Astrocyte (in vitro differentiated cells and primary cell): Measurements from ENCODE around the gene TMEM221. TPM values are rescaled to one million over a fixed set of nuclear protein-coding genes. Genes with fewer than 3 reads are reported as not detected.

Experiments used
- DNase-seq: peaks from one replicate; pipeline ENCODE4 v3.0.0-alpha.2; 2010; ENCODE audit warnings: low read depth
- FAIRE-seq: peaks from 2 replicates; lab custom pipeline; 2011; peaks lifted over from hg19 to GRCh38; lab: Jason Lieb, UNC
- H2AFZ ChIP-seq: 2 replicates; pipeline ENCODE4 v1.6.0; 2012; ENCODE audit warnings: low read depth, low read length, inconsistent platforms
- H3K27ac ChIP-seq: 2 replicates; pipeline ENCODE4 v1.5.1; 2011; ENCODE audit warnings: low read depth, low read length, inconsistent platforms
- H3K27me3 ChIP-seq: 2 replicates; pipeline ENCODE4 v1.6.0; 2011; ENCODE audit warnings: low read length, inconsistent platforms; ENCODE audit not compliant: insufficient read depth
- H3K36me3 ChIP-seq: 2 replicates; pipeline ENCODE4 v1.5.1; 2011; ENCODE audit warnings: low read length, inconsistent platforms; ENCODE audit not compliant: insufficient read depth
- H3K4me1 ChIP-seq: 2 replicates; pipeline ENCODE4 v1.5.1; 2011; ENCODE audit warnings: low read length, inconsistent platforms; ENCODE audit not compliant: insufficient read depth
- H3K4me2 ChIP-seq: 2 replicates; pipeline ENCODE4 v1.6.0; 2012; ENCODE audit warnings: low read length, inconsistent platforms
- H3K4me3 ChIP-seq: 2 replicates; pipeline ENCODE4 v1.5.1; 2011; ENCODE audit warnings: low read depth, mild to moderate bottlenecking, low read length, inconsistent platforms; ENCODE audit not compliant: insufficient read depth
- H3K79me2 ChIP-seq: 2 replicates; pipeline ENCODE4 v1.6.0; 2012; ENCODE audit warnings: mild to moderate bottlenecking, low read length, inconsistent platforms; ENCODE audit not compliant: insufficient read depth
- H3K9ac ChIP-seq: 2 replicates; pipeline ENCODE4 v1.6.0; 2012; ENCODE audit warnings: mild to moderate bottlenecking, low read length, inconsistent platforms
- H3K9me3 ChIP-seq: 2 replicates; pipeline ENCODE4 v1.5.1; 2012; ENCODE audit warnings: low read depth, mild to moderate bottlenecking, low read length, inconsistent platforms; ENCODE audit not compliant: insufficient read depth
- H4K20me1 ChIP-seq: 2 replicates; pipeline ENCODE4 v1.6.0; 2012; ENCODE audit warnings: low read length, inconsistent platforms; ENCODE audit not compliant: insufficient read depth
- H3K27ac Mint-ChIP-seq: one replicate; pipeline ENCODE4 v1.8.0; 2021; ENCODE audit warnings: mild to moderate bottlenecking, mixed read lengths; ENCODE audit not compliant: unreplicated experiment
- H3K27me3 Mint-ChIP-seq: one replicate; pipeline ENCODE4 v1.8.0; 2021; ENCODE audit warnings: low read depth, mixed read lengths; ENCODE audit not compliant: unreplicated experiment
- H3K36me3 Mint-ChIP-seq: one replicate; pipeline ENCODE4 v1.8.0; 2021; ENCODE audit warnings: low read depth, mixed read lengths; ENCODE audit not compliant: unreplicated experiment
- H3K4me1 Mint-ChIP-seq: one replicate; pipeline ENCODE4 v1.8.0; 2021; ENCODE audit warnings: low read depth, mixed read lengths; ENCODE audit not compliant: unreplicated experiment
- H3K4me3 Mint-ChIP-seq: one replicate; pipeline ENCODE4 v1.8.0; 2021; ENCODE audit warnings: mild to moderate bottlenecking, moderate library complexity, mixed read lengths; ENCODE audit not compliant: unreplicated experiment
- H3K9me3 Mint-ChIP-seq: one replicate; pipeline ENCODE4 v1.8.0; 2021; ENCODE audit warnings: mild to moderate bottlenecking, mixed read lengths; ENCODE audit not compliant: unreplicated experiment
- EZH2 ChIP-seq: IDR thresholded peaks from 2 replicates; pipeline ENCODE4 v1.6.1; 2012; ENCODE audit warnings: mild to moderate bottlenecking, low read length, inconsistent platforms; ENCODE audit not compliant: insufficient read depth
- total RNA-seq: library from RNA; stranded (reverse); gene quantifications from 2 replicates; pipeline ENCODE4 v1.2.1, GENCODE V29; 2021
- TF ChIP-seq, protein P1 (sequence below): IDR thresholded peaks from 2 replicates; pipeline ENCODE4 v1.5.1; 2011; ENCODE audit warnings: low read depth, mild to moderate bottlenecking, inconsistent platforms, low read length, moderate library complexity; ENCODE audit not compliant: insufficient read depth

TMEM221 gene
- total RNA-seq, 1 donor from 2014 or later: 0.23 TPM

GRCh38 chr19:17390665-17391370 is 57.6 kb downstream of the TMEM221 start:
- Histone ChIP-seq H3K9ac (peak overlapping the region; percentile 62), H3K4me3 (peak overlapping the region; percentile 60), H3K79me2 (no peaks in the 10 kb centered on the region), H3K4me1 (peaks cover 4% of the 10 kb centered on the region), H3K27me3 (peaks cover 5% of the 10 kb centered on the region), H3K27ac (no peak overlapping the region), H3K9me3 (peaks cover 3% of the 10 kb centered on the region), H2AFZ (peak overlapping the region; percentile 80), H3K4me2 (peak overlapping the region; percentile 91), H4K20me1 (no peaks in the 10 kb centered on the region), H3K36me3 (no peaks in the 10 kb centered on the region)
- peaks cover 4% of the 10 kb centered on the region for H3K4me1 Mint-ChIP-seq
- H3K27me3 Mint-ChIP-seq: no peaks in the 10 kb centered on the region
- H3K27ac Mint-ChIP-seq: peak overlapping the region; percentile 55
- peaks cover 2% of the 10 kb centered on the region for H3K36me3 Mint-ChIP-seq
- H3K9me3 Mint-ChIP-seq: peaks cover 2% of the 10 kb centered on the region
- no peak for FAIRE-seq
- TF ChIP-seq, protein P1, sequence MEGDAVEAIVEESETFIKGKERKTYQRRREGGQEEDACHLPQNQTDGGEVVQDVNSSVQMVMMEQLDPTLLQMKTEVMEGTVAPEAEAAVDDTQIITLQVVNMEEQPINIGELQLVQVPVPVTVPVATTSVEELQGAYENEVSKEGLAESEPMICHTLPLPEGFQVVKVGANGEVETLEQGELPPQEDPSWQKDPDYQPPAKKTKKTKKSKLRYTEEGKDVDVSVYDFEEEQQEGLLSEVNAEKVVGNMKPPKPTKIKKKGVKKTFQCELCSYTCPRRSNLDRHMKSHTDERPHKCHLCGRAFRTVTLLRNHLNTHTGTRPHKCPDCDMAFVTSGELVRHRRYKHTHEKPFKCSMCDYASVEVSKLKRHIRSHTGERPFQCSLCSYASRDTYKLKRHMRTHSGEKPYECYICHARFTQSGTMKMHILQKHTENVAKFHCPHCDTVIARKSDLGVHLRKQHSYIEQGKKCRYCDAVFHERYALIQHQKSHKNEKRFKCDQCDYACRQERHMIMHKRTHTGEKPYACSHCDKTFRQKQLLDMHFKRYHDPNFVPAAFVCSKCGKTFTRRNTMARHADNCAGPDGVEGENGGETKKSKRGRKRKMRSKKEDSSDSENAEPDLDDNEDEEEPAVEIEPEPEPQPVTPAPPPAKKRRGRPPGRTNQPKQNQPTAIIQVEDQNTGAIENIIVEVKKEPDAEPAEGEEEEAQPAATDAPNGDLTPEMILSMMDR: peak; percentile 22
- peak; percentile 51 for TF ChIP-seq EZH2
- peak overlapping the region; percentile 83 for H3K4me3 Mint-ChIP-seq
- DNase-seq: peak; percentile 80

DNA sequence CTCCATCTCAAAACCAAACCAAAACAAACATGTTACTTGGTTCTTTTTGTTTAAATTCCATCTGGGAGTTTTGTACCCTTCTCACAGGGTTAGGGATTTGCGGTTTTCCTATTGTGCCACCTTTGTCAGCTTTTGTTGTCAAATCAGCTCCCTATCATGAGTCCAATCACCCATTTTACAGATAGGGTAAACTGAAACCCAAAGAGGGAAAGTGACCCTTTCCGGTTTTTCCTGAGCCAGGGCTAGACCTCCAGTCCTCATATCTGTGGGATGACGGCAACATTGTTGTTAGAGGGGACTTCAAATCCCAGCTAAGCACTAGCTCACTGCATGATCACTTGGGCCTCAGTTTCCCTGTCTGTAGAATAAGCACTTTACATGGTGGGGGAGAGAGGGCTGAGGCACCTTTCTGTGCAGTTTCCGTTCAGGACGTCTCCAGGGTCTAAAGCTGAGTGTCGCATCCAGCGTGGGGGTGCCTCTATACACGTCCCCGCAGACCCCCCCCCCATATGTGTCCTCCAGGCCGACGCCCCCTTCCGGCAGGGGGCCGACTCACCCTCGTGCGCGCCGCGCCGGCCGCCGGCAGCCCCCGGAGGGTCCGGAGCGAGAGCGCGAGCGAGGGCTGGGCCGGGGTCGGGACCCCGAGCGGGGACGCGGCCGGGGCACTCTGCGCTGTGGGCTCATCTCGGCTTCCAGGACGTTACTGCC is 58.4 kb downstream of the TMEM221 start:
- H3K9ac ChIP-seq: peak overlapping the region; percentile 62
- H3K4me1 ChIP-seq: peaks cover 4% of the 10 kb centered on the region
- H3K36me3 ChIP-seq: no peaks in the 10 kb centered on the region
- peak overlapping the region; percentile 60 for H3K4me3 ChIP-seq
- Mint-ChIP-seq H3K36me3 (peaks cover 2% of the 10 kb centered on the region), H3K4me1 (peaks cover 1% of the 10 kb centered on the region), H3K27me3 (no peaks in the 10 kb centered on the region), H3K4me3 (peak overlapping the region; percentile 83), H3K9me3 (peaks cover 2% of the 10 kb centered on the region), H3K27ac (no peak overlapping the region)
- H2AFZ ChIP-seq: peak overlapping the region; percentile 77
- FAIRE-seq: no peak
- H3K27ac ChIP-seq: no peak overlapping the region
- H3K4me2 ChIP-seq: peak overlapping the region; percentile 91
- peaks cover 3% of the 10 kb centered on the region for H3K9me3 ChIP-seq
- H4K20me1 ChIP-seq: no peaks in the 10 kb centered on the region
- peaks cover 5% of the 10 kb centered on the region for H3K27me3 ChIP-seq
- no peak for DNase-seq
- no peaks in the 10 kb centered on the region for H3K79me2 ChIP-seq
- no peak for TF ChIP-seq EZH2
- TF ChIP-seq, protein P1: peak; percentile 5
